Spleen (tissue), 11 donors: ENCODE data around the gene SECTM1. TPM values are rescaled to one million over a fixed set of nuclear protein-coding genes. Genes with fewer than 3 reads are reported as not detected.
A peak's percentile ranks its signal among the peaks of the same experiment; 100 is the strongest.

Experiments
- DNase-seq: peaks from one replicate; pipeline ENCODE4 v3.0.0-alpha.2; 2020
- H3K27ac ChIP-seq, 8 donors: fragments of 200-600 bp; sonication (generic) in 7 of 8; 1 replicate in 4 of 8; 2 replicates in 4 of 8; pipeline versions ENCODE4 v1.5.0 to v1.8.0; 2016 to 2021; ENCODE audit warnings: inconsistent platforms in 4 of 8, mild to moderate bottlenecking in 4 of 8, moderate library complexity in 1 of 8
- H3K27me3 ChIP-seq, 7 donors: fragments of 200-600 bp; sonication (generic) in 6 of 7; replicated peaks in 1 of 7; 1 replicate in 4 of 7; 2 replicates in 3 of 7; pipeline versions ENCODE4 v1.5.0 to v1.8.0; 2016 to 2021; ENCODE audit warnings: inconsistent platforms in 3 of 7, mild to moderate bottlenecking in 1 of 7
- H3K36me3 ChIP-seq, 6 donors: fragments of 200-600 bp; sonication (generic) in 5 of 6; 1 replicate in 4 of 6; 2 replicates in 2 of 6; pipeline versions ENCODE4 v1.5.0 to v1.8.0; 2016 to 2021; ENCODE audit warnings: inconsistent platforms in 2 of 6
- H3K4me1 ChIP-seq, 6 donors: fragments of 200-600 bp; sonication (generic) in 5 of 6; 1 replicate in 3 of 6; 2 replicates in 3 of 6; pipeline versions ENCODE4 v1.5.0 to v1.8.0; 2016 to 2021; ENCODE audit warnings: inconsistent platforms in 3 of 6
- H3K4me3 ChIP-seq, 8 donors: fragments of 200-600 bp; sonication (generic) in 7 of 8; 1 replicate in 4 of 8; 2 replicates in 4 of 8; pipeline versions ENCODE4 v1.5.0 to v1.8.0; 2016 to 2021; ENCODE audit warnings: inconsistent platforms in 4 of 8, mild to moderate bottlenecking in 4 of 8, moderate library complexity in 2 of 8
- H3K9me3 ChIP-seq, 8 donors: fragments of 200-600 bp; sonication (generic) in 7 of 8; 1 replicate in 4 of 8; 2 replicates in 4 of 8; pipeline versions ENCODE4 v1.5.0 to v1.8.0; 2016 to 2021; ENCODE audit warnings: inconsistent platforms in 4 of 8
- POLR2A ChIP-seq, 3 donors: fragments of 450-650 bp; IDR thresholded peaks; one replicate each; pipeline ENCODE4 v1.5.1; 2017; ENCODE audit warnings: antibody characterized with exemption in 3 of 3, mild to moderate bottlenecking in 1 of 3
- POLR2AphosphoS5 ChIP-seq, 3 donors: sonication (generic); formaldehyde crosslinking; IDR thresholded peaks; one replicate each; pipeline ENCODE4 v1.5.1; 2017; ENCODE audit warnings: antibody characterized with exemption in 3 of 3
- WGBS, 5 donors: extraction: QIAGEN DNeasy Blood & Tissue Kit in 3 of 5; methylation state at CpG; one replicate each; pipeline versions ENCODE4 v1.1.5 to v1.1.7; 2013 to 2018; 5-methylcytosine and 5-hydroxymethylcytosine counted together
- intact Hi-C: fragments of 100-400 bp; cut with DNase I; formaldehyde crosslinking; loops from one replicate; pipeline ENCODE4 v1.15.0; 2023; ENCODE audit warnings: low total_unique reads
- polyA plus RNA-seq, 3 donors: library from polyadenylated mRNA; stranded (reverse); fragments of 200-250 nt; gene quantifications; one replicate each; pipeline ENCODE4 v1.2.1, GENCODE V29; 2013
- total RNA-seq, 7 donors: library from RNA; depleted of rRNA in 3 of 7; stranded (reverse); fragments of >200 nt in 3 of 7; fragmentation: NEBNext Ultra II Directional in 4 of 7; extraction: Animal tissue kit (Norgen Biotek cat#: 25700) in 4 of 7; gene quantifications; one replicate each; pipeline versions ENCODE4 v1.1.0 to v1.2.1, GENCODE V29; 2016 to 2021
- TF ChIP-seq, protein P1 (sequence below), 11 experiments: fragments of 200-600 bp in 7 of 11; fragments of 450-650 bp in 4 of 11; sonication (generic) in 4 of 11; IDR thresholded peaks in 8 of 11; conservative IDR thresholded peaks in 3 of 11; 1 replicate in 7 of 11; 2 replicates in 4 of 11; pipeline versions ENCODE4 v1.4.0 to v1.8.0; 2016 to 2021; ENCODE audit warnings: antibody characterized with exemption in 11 of 11, inconsistent platforms in 4 of 11, mild to moderate bottlenecking in 1 of 11
- donor health status: healthy with polysubstance abuse.
- donor health status: DM: no; HTN: no; CAD: no; lungs with moderate emphysema.
- donor health status: DM: no; HTN: no; CAD: no.
- donor health status: Bipolar disorder and iron deficiency.
- donor health status: healthy.
- donor health status: DM: no; HTN: no; CAD: no.
- donor health status: DM: yes; HTN: yes; CAD: no.

Gene SECTM1
- total and polyA plus RNA-seq, 10 donors: 6.0 to 141 (median 60.4) TPM

DNA sequence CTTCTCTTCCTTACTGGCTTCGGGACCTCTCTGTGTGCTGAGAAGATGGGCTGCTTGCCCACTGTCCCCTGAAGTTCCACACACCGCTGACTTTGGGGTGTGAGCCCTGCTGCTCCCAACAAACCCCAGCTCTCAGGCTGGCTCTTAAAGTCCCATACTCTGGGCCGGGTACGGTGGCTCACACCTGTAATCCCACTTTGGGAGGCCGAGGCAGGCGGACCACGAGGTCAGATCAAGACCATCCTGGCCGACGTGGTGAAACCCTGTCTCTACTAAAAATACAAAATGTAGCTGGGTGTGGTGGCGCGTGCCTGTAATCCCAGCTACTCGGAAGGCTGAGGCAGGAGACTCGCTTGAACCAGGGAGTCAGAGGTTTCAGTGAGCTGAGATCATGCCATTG, 33.3 kb downstream of the SECTM1 start:
- 90 to 99% (median 93%) methylated on average over 13 of the region's 13 CpGs for WGBS, 5 donors
- H3K9me3 ChIP-seq: no peaks in the 10 kb centered on the region
- H3K27me3 ChIP-seq: peaks cover 0 to 28% (median 7%) of the 10 kb centered on the region in 7 donors
- intact Hi-C loops: no loop called here
- H3K4me3 ChIP-seq: no peak overlapping the region
- H3K27ac ChIP-seq: peak overlapping the region in 3 of 8 donors; percentile 96 to 100 (median 97)
- peaks cover 23 to 100% (median 80%) of the 10 kb centered on the region in 6 donors for H3K4me1 ChIP-seq
- TF ChIP-seq, protein P1, sequence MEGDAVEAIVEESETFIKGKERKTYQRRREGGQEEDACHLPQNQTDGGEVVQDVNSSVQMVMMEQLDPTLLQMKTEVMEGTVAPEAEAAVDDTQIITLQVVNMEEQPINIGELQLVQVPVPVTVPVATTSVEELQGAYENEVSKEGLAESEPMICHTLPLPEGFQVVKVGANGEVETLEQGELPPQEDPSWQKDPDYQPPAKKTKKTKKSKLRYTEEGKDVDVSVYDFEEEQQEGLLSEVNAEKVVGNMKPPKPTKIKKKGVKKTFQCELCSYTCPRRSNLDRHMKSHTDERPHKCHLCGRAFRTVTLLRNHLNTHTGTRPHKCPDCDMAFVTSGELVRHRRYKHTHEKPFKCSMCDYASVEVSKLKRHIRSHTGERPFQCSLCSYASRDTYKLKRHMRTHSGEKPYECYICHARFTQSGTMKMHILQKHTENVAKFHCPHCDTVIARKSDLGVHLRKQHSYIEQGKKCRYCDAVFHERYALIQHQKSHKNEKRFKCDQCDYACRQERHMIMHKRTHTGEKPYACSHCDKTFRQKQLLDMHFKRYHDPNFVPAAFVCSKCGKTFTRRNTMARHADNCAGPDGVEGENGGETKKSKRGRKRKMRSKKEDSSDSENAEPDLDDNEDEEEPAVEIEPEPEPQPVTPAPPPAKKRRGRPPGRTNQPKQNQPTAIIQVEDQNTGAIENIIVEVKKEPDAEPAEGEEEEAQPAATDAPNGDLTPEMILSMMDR (IDR thresholded peaks at IDR 0.05 in 8 of 11, conservative IDR thresholded peaks at IDR 0.05 in 3 of 11): no peak
- no peak for TF ChIP-seq POLR2A (IDR thresholded peaks at IDR 0.05)
- no peak for TF ChIP-seq POLR2AphosphoS5 (IDR thresholded peaks at IDR 0.05)
- peak; percentile 68 for DNase-seq
- H3K36me3 ChIP-seq: no peaks in the 10 kb centered on the region

DNA sequence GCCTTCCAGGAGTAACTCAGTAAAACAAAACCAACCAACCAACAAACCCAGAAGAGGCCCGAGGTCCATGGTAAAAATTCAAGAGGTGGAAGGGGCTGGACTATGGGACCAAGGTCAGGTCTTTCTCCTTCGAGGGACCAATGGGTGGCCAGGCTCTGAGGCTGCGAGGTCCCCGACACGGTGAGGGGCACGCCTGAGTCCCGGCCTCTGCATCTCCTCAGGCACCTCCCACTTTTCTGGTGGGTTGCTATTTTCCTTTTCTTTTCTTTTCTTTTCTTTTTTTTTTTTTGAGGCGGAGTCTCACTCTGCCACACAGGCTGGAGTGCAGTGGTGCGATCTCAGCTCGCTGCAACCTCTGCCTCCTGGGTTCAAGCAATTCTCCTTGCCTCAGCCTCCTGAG, 34.1 kb downstream of the SECTM1 start:
- TF ChIP-seq, protein P1 (IDR thresholded peaks at IDR 0.05 in 8 of 11, conservative IDR thresholded peaks at IDR 0.05 in 3 of 11): no peak
- TF ChIP-seq POLR2AphosphoS5 (IDR thresholded peaks at IDR 0.05) (no peak), POLR2A (IDR thresholded peaks at IDR 0.05) (no peak)
- no peak for DNase-seq
- peak overlapping the region in 1 of 8 donors; percentile 70 for H3K4me3 ChIP-seq
- intact Hi-C loops: no loop called here
- H3K36me3 ChIP-seq: no peaks in the 10 kb centered on the region
- no peaks in the 10 kb centered on the region for H3K9me3 ChIP-seq
- peak overlapping the region in 6 of 8 donors; percentile 96 to 100 (median 98) for H3K27ac ChIP-seq
- WGBS, 5 donors: 74 to 87% (median 85%) methylated on average over 10 of the region's 10 CpGs
- H3K4me1 ChIP-seq: peaks cover 23 to 100% (median 83%) of the 10 kb centered on the region in 6 donors
- peaks cover 0 to 28% (median 7%) of the 10 kb centered on the region in 7 donors for H3K27me3 ChIP-seq

DNA sequence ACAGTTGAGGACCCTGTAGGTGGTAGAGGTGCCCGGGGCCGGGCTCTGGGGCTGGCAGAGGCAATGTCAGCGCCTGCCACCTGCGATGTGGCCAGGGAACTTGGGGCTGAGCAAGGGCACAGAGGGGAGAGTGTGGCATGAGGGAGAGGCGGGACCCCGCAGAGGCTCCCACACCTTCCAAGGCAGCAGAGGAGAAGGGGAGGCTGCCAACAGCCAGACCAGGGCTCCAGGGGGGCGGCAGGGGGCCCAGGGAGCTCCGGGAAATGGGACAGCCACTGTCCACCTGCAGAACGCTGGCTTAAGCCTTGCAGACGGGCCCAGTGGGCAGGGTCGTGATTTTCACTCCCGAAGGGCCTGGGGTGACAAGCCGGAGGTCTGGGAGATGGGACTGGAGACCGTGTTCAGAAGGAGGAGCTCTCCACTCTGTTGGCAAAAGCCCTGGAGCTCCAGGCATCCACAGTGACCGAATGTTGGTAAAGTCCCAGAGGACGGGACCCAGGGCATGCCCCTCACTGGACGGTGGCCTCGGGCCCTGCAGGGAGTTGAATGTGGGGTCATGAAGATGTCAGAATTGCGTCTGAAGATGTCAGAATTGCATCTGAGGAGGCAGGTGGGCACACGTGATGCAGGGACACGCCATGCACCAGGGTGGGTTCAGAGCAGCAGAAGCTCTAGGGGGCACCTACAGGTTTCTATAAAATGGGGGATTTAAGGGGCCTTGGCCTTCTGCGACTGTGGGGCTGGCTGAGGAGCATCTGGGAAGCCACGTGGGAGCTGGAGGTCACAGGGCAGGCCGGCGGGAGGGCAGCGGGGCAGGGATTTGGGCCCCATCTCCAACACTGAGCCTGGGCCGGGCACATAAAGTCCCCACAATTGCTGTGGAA, 34.8 kb downstream of the SECTM1 start:
- H3K27ac ChIP-seq: peak overlapping the region; percentile 92 to 100 (median 97)
- no peak for TF ChIP-seq POLR2A (IDR thresholded peaks at IDR 0.05)
- TF ChIP-seq, protein P1 (IDR thresholded peaks at IDR 0.05 in 8 of 11, conservative IDR thresholded peaks at IDR 0.05 in 3 of 11): peak in 2 of 11 experiments; percentile 2 to 7
- no peak for TF ChIP-seq POLR2AphosphoS5 (IDR thresholded peaks at IDR 0.05)
- no peak for DNase-seq
- intact Hi-C loops: no loop called here
- no peaks in the 10 kb centered on the region for H3K36me3 ChIP-seq
- H3K27me3 ChIP-seq: peaks cover 0 to 21% (median 7%) of the 10 kb centered on the region in 7 donors
- peak overlapping the region; percentile 14 to 70 (median 44) for H3K4me3 ChIP-seq
- H3K9me3 ChIP-seq: no peaks in the 10 kb centered on the region
- H3K4me1 ChIP-seq: peaks cover 23 to 100% (median 85%) of the 10 kb centered on the region in 6 donors
- 59 to 70% (median 63%) methylated on average over 27 of the region's 27 CpGs for WGBS, 5 donors
